K562 (cell line): ENCODE data around the gene AFF2. TPM values are rescaled to one million over a fixed set of nuclear protein-coding genes. Genes with fewer than 3 reads are reported as not detected.

Experiments
- ATAC-seq: fragments of 200-7000 bp; cut with Tn5 transposase; 3 replicates; pipeline ENCODE4 v1.9.1; 2020; ENCODE audit warnings: moderate library complexity
- BruUV-seq: library from RNA; stranded (reverse); fragments of 400-500 nt; replicated peaks from 2 replicates; lab custom pipeline; 2021; lab: Mats Ljungman, UMichigan
- CTCF ChIA-PET: fragments of 300-600 bp; formaldehyde crosslinking; extraction: SDS; loops from one replicate; lab custom pipeline; 2021; ENCODE audit warnings: low intra/inter-chr PET ratio; lab: Yijun Ruan, JAX
- POLR2A ChIA-PET: fragments of 300-600, 350-650 bp; sonication (Branson Sonifier 250); formaldehyde crosslinking; extraction: SDS; loops from one replicate; lab custom pipeline; 2021; ENCODE audit warnings: antibody characterized with exemption, inconsistent platforms; lab: Yijun Ruan, JAX
- DNase-seq, 4 experiments: peaks; one replicate each; pipeline versions ENCODE4 v3.0.0 to v3.0.0-alpha.2; 2011 to 2018; ENCODE audit warnings: low spot score in 3 of 4, mixed read lengths in 3 of 4; ENCODE audit errors: extremely low read depth in 1 of 4
- FAIRE-seq: peaks from 2 replicates; lab custom pipeline; 2011; peaks lifted over from hg19 to GRCh38; lab: Jason Lieb, UNC
- H2AFZ ChIP-seq: 2 replicates; pipeline ENCODE4 v1.6.0; 2011; ENCODE audit warnings: low read depth, low read length, control low read depth, inconsistent platforms
- H3K27ac ChIP-seq: fragments of 200-600 bp; 3 replicates; pipeline ENCODE4 v1.8.0; 2011; ENCODE audit warnings: low read depth, mild to moderate bottlenecking, control low read depth, inconsistent platforms, low read length, moderate library complexity, mixed read lengths; ENCODE audit errors: extremely low read depth
- H3K27me3 ChIP-seq, 2 experiments: fragments of 300-600 bp in 1 of 2; 2 replicates in 1 of 2; 3 replicates in 1 of 2; pipeline versions ENCODE4 v1.6.0 to v1.8.0; 2011; ENCODE audit warnings: inconsistent platforms in 2 of 2, low read length in 2 of 2, mild to moderate bottlenecking in 1 of 2, mixed read lengths in 1 of 2, moderate library complexity in 1 of 2; ENCODE audit not compliant: control insufficient read depth in 2 of 2, insufficient read depth in 2 of 2
- H3K36me3 ChIP-seq: fragments of 300-600 bp; 3 replicates; pipeline ENCODE4 v1.8.0; 2011; ENCODE audit warnings: mild to moderate bottlenecking, low read length, inconsistent platforms; ENCODE audit not compliant: control insufficient read depth, insufficient read depth
- H3K4me1 ChIP-seq, 2 experiments: fragments of 200-600 bp in 1 of 2; replicated peaks in 1 of 2; 2 replicates in 1 of 2; 3 replicates in 1 of 2; pipeline versions ENCODE4 v1.5.1 to v1.8.0; 2011; ENCODE audit warnings: inconsistent platforms in 2 of 2, low read length in 2 of 2, mild to moderate bottlenecking in 1 of 2, mixed read lengths in 1 of 2, moderate library complexity in 1 of 2; ENCODE audit not compliant: control insufficient read depth in 2 of 2, insufficient read depth in 2 of 2
- H3K4me2 ChIP-seq: 2 replicates; pipeline ENCODE4 v1.6.1; 2011; ENCODE audit warnings: low read length, control low read depth, inconsistent platforms, mixed read lengths; ENCODE audit not compliant: insufficient read depth
- H3K4me3 ChIP-seq: fragments of 200-600 bp; sonication (generic), shearing (Covaris generic); 2 replicates; pipeline ENCODE4 v1.5.1; 2016; ENCODE audit warnings: control low read depth, inconsistent platforms
- H3K79me2 ChIP-seq: fragments of 200-600 bp; 3 replicates; pipeline ENCODE4 v1.8.0; 2011; ENCODE audit warnings: low read length, inconsistent platforms; ENCODE audit not compliant: control insufficient read depth, insufficient read depth
- H3K9ac ChIP-seq, 2 experiments: 2 replicates each; pipeline versions ENCODE4 v1.6.0 to v1.6.1; 2011; ENCODE audit warnings: low read depth in 2 of 2, low read length in 2 of 2, control low read depth in 1 of 2, inconsistent platforms in 1 of 2, mild to moderate bottlenecking in 1 of 2, mixed read lengths in 1 of 2; ENCODE audit not compliant: insufficient read depth in 1 of 2
- H3K9me1 ChIP-seq: one replicate; pipeline ENCODE4 v1.6.0; 2011; ENCODE audit warnings: inconsistent platforms, mild to moderate bottlenecking, low read length, moderate library complexity; ENCODE audit not compliant: control insufficient read depth, insufficient read depth
- H3K9me3 ChIP-seq: replicated peaks from 2 replicates; pipeline ENCODE4 v1.5.1; 2011; ENCODE audit warnings: low read depth, low read length, inconsistent platforms; ENCODE audit not compliant: control insufficient read depth, insufficient read depth
- H4K20me1 ChIP-seq: replicated peaks from 2 replicates; pipeline ENCODE4 v1.6.1; 2011; ENCODE audit warnings: low read length, inconsistent platforms, mixed read lengths; ENCODE audit not compliant: control insufficient read depth, insufficient read depth
- CBX1 ChIP-seq: sonication (generic); IDR thresholded peaks from 2 replicates; pipeline ENCODE4 v1.6.1; 2016; ENCODE audit warnings: antibody characterized with exemption, low read depth, mild to moderate bottlenecking
- ELF2 ChIP-seq: fragments of 250-450 bp; sonication (Bioruptor Pico); IDR thresholded peaks from 2 replicates; pipeline ENCODE4 v1.5.0; 2021; ENCODE audit warnings: mild to moderate bottlenecking
- FOXP1 ChIP-seq: sonication (generic); formaldehyde crosslinking; IDR thresholded peaks from 2 replicates; pipeline ENCODE4 v1.8.0; 2022; ENCODE audit warnings: mild to moderate bottlenecking, missing genetic modification reagents
- KHSRP ChIP-seq: fragments of 450-650 bp; IDR thresholded peaks from 2 replicates; pipeline ENCODE4 v1.6.1; 2017
- NCOA2 ChIP-seq, 2 experiments: fragments of 450-650 bp; IDR thresholded peaks; 2 replicates each; pipeline ENCODE4 v1.6.1; 2018; ENCODE audit warnings: mild to moderate bottlenecking in 2 of 2, moderate library complexity in 1 of 2; ENCODE audit not compliant: partially characterized antibody in 2 of 2
- ZC3H4 ChIP-seq: sonication (generic); formaldehyde crosslinking; IDR thresholded peaks from 2 replicates; pipeline ENCODE4 v1.9.0; 2021; ENCODE audit warnings: missing genetic modification reagents, borderline replicate concordance
- ZNF134 ChIP-seq: fragments of 250-450 bp; sonication (Bioruptor Pico); conservative IDR thresholded peaks from 2 replicates; pipeline ENCODE4 v1.4.0; 2020
- ZNF766 ChIP-seq: fragments of 200-800 bp; sonication (Bioruptor generic); conservative IDR thresholded peaks from 2 replicates; pipeline ENCODE4 v1.6.1; 2016; ENCODE audit warnings: missing genetic modification characterization, missing compliant biosample characterization
- WGBS: fragments of 100-300 bp; shearing (Covaris generic); methylation state at CpG from one replicate; pipeline ENCODE4 v1.1.6; 2016; ENCODE audit warnings: low coverage, mixed read lengths; ENCODE audit not compliant: insufficient coverage; ENCODE audit errors: missing lambda C conversion rate; 5-methylcytosine and 5-hydroxymethylcytosine counted together
- in situ Hi-C: fragments of 300-500 bp; cut with MboI; formaldehyde crosslinking; loops from 4 replicates; pipeline ENCODE4 v1.15.0; 2018; ENCODE audit warnings: inconsistent platforms, mixed read lengths
- intact Hi-C: fragments of 100-400 bp; cut with micrococcal nuclease; formaldehyde crosslinking; loops from 2 replicates; pipeline ENCODE4 v1.14.2; 2022
- polyA plus RNA-seq, 8 experiments: library from polyadenylated mRNA; depleted of rRNA in 4 of 8; stranded (reverse) in 5 of 8; unstranded in 3 of 8; fragments of >200 nt; fragmentation: Nextera tagmentation in 2 of 8; fragmentation: Illumina TruSeq in 1 of 8; extraction: Ambion mirVana in 2 of 8; extraction: Trizol in 1 of 8; gene quantifications; 2 replicates each; pipeline versions ENCODE4 v1.2.1 to v1.2.3, GENCODE V29; 2011 to 2014; ENCODE audit warnings: inconsistent platforms in 1 of 8, missing spikeins in 1 of 8
- total RNA-seq, 7 experiments: library from RNA; depleted of rRNA in 6 of 7; stranded (reverse); fragments of >200 nt in 6 of 7; fragmentation: Illumina TruSeq in 2 of 7; extraction: Trizol in 2 of 7; gene quantifications; 2 replicates each; pipeline versions ENCODE4 v1.2.1 to v1.2.3, GENCODE V29; 2011 to 2021; ENCODE audit warnings: low replicate concordance in 1 of 7
- TF ChIP-seq, protein P1 (sequence below), 2 experiments: fragments of 450-650 bp in 1 of 2; sonication (generic) in 1 of 2; formaldehyde crosslinking in 1 of 2; IDR thresholded peaks in 1 of 2; conservative IDR thresholded peaks in 1 of 2; 2 replicates each; pipeline versions ENCODE4 v1.6.1 to v1.8.1; 2016 to 2023; ENCODE audit warnings: mild to moderate bottlenecking in 2 of 2, moderate library complexity in 2 of 2, inconsistent platforms in 1 of 2, missing genetic modification reagents in 1 of 2
- TF ChIP-seq, protein P2 (sequence below): fragments of 450-650 bp; IDR thresholded peaks from 2 replicates; pipeline ENCODE4 v1.6.1; 2016; ENCODE audit warnings: borderline replicate concordance
- TF ChIP-seq, protein P3 (sequence below): fragments of 450-650 bp; formaldehyde crosslinking; IDR thresholded peaks from 2 replicates; pipeline ENCODE4 v1.4.0; 2020; ENCODE audit warnings: mild to moderate bottlenecking, moderate library complexity

Gene AFF2
- total and polyA plus RNA-seq, 9 of the 15 experiments (the other 6 are each of a cell fraction or from before 2014, with no cell fraction given), result 0.01 to 0.20 (median 0.07) TPM

DNA sequence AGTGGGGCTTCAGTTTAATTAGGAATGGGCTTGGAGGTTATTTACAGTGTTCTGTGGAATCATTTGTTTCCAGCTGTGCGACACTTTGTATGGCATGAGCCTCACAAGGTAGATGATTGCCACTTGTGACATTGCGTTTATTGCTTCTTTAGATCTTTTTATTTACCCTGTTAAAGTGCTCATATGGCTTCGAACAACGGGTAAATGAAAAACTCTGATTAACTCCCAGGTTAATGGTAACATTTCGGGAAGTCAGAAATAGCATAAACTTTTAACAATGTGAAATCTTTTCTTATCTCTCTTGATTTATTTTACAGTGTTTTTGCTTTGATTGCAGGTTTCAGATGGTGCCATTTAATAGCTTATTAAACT, 510.4 kb downstream of the AFF2 start:
- POLR2A ChIA-PET, result no interaction called here

More for the DNA sequence above, 510.4 kb downstream of the AFF2 start:
- Histone ChIP-seq H3K4me3 (no peak overlapping the region), H3K36me3 (no peaks in the 10 kb centered on the region), H3K9ac (no peak overlapping the region), H2AFZ (no peak overlapping the region), H3K9me3 (no peaks in the 10 kb centered on the region), H3K27me3 (no peaks in the 10 kb centered on the region), H4K20me1 (no peaks in the 10 kb centered on the region), H3K4me1 (no peaks in the 10 kb centered on the region), H3K9me1 (no peaks in the 10 kb centered on the region), H3K79me2 (no peaks in the 10 kb centered on the region), H3K4me2 (no peak overlapping the region), H3K27ac (no peak overlapping the region)
- BruUV-seq, result no TSS peak
- ATAC-seq (no peak), DNase-seq (no peak), FAIRE-seq (no peak)
- in situ Hi-C loops, result no loop called here
- intact Hi-C loops, result no loop called here
- CTCF ChIA-PET, result no interaction called here
- no peak for TF ChIP-seq ELF2 (CRISPR knock-in tag)
- TF ChIP-seq NCOA2 (IDR thresholded peaks at IDR 0.05; ENCODE audit: partially characterized antibody in 2 of 2), result no peak
- TF ChIP-seq, protein P1, sequence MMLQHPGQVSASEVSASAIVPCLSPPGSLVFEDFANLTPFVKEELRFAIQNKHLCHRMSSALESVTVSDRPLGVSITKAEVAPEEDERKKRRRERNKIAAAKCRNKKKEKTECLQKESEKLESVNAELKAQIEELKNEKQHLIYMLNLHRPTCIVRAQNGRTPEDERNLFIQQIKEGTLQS (IDR thresholded peaks at IDR 0.05), result no peak
- TF ChIP-seq, protein P1 (CRISPR knock-in tag; conservative IDR thresholded peaks at IDR 0.05), result no peak
- no peak for TF ChIP-seq ZC3H4
- no peak for TF ChIP-seq ZNF766 (CRISPR knock-in tag)
- no peak for TF ChIP-seq KHSRP
- TF ChIP-seq, protein P2, sequence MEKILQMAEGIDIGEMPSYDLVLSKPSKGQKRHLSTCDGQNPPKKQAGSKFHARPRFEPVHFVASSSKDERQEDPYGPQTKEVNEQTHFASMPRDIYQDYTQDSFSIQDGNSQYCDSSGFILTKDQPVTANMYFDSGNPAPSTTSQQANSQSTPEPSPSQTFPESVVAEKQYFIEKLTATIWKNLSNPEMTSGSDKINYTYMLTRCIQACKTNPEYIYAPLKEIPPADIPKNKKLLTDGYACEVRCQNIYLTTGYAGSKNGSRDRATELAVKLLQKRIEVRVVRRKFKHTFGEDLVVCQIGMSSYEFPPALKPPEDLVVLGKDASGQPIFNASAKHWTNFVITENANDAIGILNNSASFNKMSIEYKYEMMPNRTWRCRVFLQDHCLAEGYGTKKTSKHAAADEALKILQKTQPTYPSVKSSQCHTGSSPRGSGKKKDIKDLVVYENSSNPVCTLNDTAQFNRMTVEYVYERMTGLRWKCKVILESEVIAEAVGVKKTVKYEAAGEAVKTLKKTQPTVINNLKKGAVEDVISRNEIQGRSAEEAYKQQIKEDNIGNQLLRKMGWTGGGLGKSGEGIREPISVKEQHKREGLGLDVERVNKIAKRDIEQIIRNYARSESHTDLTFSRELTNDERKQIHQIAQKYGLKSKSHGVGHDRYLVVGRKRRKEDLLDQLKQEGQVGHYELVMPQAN, result no peak
- TF ChIP-seq, protein P3, sequence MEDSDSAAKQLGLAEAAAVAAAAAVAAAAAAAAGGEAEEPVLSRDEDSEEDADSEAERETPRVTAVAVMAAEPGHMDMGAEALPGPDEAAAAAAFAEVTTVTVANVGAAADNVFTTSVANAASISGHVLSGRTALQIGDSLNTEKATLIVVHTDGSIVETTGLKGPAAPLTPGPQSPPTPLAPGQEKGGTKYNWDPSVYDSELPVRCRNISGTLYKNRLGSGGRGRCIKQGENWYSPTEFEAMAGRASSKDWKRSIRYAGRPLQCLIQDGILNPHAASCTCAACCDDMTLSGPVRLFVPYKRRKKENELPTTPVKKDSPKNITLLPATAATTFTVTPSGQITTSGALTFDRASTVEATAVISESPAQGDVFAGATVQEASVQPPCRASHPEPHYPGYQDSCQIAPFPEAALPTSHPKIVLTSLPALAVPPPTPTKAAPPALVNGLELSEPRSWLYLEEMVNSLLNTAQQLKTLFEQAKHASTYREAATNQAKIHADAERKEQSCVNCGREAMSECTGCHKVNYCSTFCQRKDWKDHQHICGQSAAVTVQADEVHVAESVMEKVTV (CRISPR knock-in tag), result no peak
- TF ChIP-seq CBX1, result no peak
- no peak for TF ChIP-seq FOXP1 (CRISPR knock-in tag)
- no peak for TF ChIP-seq ZNF134
- WGBS, result 0% methylated on average over 4 of the region's 5 CpGs
